ENCODE measurements around the gene NDUFAF5. TPM values are rescaled to one million over a fixed set of nuclear protein-coding genes. Genes with fewer than 3 reads are reported as not detected.
"Not testable (repeated sequence)": the region's sequence is repeated elsewhere in the genome, so short reads cannot be mapped to it uniquely, and the experiment has no call there.

Gene NDUFAF5
- total and polyA plus RNA-seq, 2 donors = 18.8 to 19.3 TPM

DNA sequence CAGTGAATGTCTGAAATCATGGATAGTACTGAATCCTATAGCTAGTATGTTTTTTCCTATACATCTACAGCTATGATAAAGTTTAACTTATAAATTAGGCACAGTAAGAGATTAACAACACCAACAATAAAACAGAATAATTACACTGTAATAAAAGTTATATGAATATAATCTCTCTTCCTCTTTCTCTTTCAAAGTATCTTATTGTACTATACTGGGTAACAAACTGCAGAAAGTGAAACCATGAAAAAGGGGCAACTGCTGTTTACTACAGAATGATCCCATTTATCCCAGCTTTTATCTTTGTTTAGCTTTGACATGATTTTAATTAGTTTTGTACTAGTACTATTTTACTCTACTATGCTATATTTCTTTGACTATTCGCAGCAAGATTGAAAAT, 25.9 kb upstream of the NDUFAF5 start:
- Histone ChIP-seq H3K36me3 (ENCODE audit: insufficient read depth) (peaks cover 3% of the 10 kb centered on the region), H3K27ac (ENCODE audit: low read depth) (no peak overlapping the region)
- WGBS = 87% methylated on average over 1 of the region's 1 CpG

DNA sequence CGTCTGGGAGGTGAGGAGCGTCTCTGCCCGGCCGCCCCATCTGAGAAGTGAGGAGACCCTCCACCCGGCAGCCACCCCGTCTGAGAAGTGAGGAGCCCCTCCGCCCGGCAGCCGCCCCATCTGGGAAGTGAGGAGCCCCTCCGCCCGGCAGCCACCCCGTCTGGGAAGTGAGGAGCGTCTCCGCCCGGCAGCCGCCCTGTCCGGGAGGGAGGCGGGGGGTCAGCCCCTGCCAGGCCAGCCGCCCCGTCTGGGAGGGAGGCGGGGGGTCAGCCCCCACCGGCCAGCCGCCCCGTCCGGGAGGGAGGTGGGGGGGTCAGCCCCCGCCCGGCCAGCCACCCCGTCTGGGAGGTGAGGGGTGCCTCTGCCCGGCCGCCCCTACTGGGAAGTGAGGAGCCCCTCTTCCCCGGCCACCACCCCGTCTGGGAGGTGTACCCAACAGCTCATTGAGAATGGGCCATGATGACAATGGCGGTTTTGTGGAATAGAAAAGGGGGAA, 24.3 kb upstream of the NDUFAF5 start:
- DNase-seq (ENCODE audit: extremely low spot score); H3K36me3 ChIP-seq (ENCODE audit: insufficient read depth); H3K4me1 ChIP-seq (ENCODE audit: insufficient read depth); H3K27ac ChIP-seq (ENCODE audit: low read depth); H3K4me3 ChIP-seq (ENCODE audit: low read depth, low read length): not testable (repeated sequence)
- WGBS = 95% methylated on average over 33 of the region's 33 CpGs

More for the DNA sequence above, 25.9 kb upstream of the NDUFAF5 start:
- H3K4me1 ChIP-seq (ENCODE audit: insufficient read depth) = no peaks in the 10 kb centered on the region
- H3K4me3 ChIP-seq (ENCODE audit: low read depth, low read length) = no peak overlapping the region
- no peak for DNase-seq (ENCODE audit: extremely low spot score)

DNA sequence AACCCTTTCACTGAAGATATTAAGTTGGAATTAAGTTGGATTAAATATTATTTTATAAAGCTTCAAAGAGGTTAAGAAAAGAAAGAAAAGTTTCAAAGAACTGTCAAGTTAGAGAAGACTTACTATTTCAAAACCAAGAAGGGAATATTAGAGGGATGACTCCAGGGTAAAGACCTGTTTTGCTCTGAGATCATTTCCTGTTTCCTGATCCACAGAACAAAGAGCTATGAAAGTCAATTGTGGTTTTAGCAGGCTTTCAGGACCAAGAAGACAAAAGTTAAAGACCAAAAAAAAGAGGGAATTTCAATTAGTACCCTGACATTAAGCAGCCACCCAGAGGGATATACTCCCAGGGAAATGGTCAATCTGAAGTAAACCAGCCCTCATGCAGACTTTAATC, 19.5 kb upstream of the NDUFAF5 start:
- no peak for DNase-seq (ENCODE audit: extremely low spot score)
- Histone ChIP-seq H3K4me1 (ENCODE audit: insufficient read depth) (no peaks in the 10 kb centered on the region), H3K4me3 (ENCODE audit: low read depth, low read length) (no peak overlapping the region), H3K27ac (ENCODE audit: low read depth) (no peak overlapping the region), H3K36me3 (ENCODE audit: insufficient read depth) (peaks cover 9% of the 10 kb centered on the region)

DNA sequence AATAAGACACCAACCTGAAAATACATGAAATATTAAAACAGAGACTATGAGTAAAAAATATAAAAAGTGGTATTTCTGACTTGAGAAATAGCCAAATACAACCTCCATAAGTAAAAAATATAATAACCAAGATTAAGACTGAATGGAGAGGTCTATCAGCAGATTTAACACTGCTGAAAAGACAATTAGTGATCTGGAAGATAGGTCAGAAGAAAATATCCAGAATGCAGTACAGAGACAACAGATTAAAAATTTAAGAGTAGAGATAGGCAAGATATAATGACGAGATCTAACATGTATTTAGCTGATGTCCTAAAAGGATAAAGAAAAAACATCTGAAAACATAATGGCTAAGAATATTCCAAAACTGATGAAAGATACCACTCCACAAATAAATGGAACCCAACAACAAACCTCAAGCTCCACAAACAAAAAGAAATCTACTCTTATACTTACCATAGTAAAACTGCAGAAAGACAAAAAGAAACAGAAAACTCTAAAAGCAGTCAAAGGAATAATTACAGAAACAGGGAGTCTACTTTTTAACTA, 18.9 kb upstream of the NDUFAF5 start:
- 100% methylated on average over 1 of the region's 1 CpG for WGBS
- no peak overlapping the region for H3K4me3 ChIP-seq (ENCODE audit: low read depth, low read length)
- no peak for DNase-seq (ENCODE audit: extremely low spot score)
- no peak overlapping the region for H3K27ac ChIP-seq (ENCODE audit: low read depth)
- peaks cover 9% of the 10 kb centered on the region for H3K36me3 ChIP-seq (ENCODE audit: insufficient read depth)
- no peaks in the 10 kb centered on the region for H3K4me1 ChIP-seq (ENCODE audit: insufficient read depth)

DNA sequence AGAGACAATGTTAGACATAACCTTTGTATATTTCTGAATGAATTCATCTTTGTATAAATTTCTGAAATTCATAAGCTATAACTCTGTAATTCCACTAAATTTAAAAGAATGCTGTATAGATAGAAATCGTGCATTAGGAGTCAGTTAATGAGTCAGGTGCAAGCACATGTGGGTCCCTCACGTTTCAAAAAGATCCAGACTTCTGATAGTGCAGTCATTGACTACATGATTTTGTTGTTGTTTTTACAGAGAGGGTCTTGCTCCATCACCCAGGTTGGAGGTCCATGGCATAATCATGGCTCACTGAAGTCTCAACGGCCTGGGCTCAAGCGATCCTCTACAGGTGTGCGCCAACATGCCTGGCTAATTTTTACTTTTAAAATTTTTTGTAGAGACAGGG, 14.7 kb upstream of the NDUFAF5 start:
- 87% methylated on average over 5 of the region's 5 CpGs for whole genome bisulfite sequencing
- Histone ChIP-seq H3K27ac (ENCODE audit: low read depth) (no peak overlapping the region), H3K4me3 (ENCODE audit: low read depth, low read length) (no peak overlapping the region), H3K4me1 (ENCODE audit: insufficient read depth) (no peaks in the 10 kb centered on the region), H3K36me3 (ENCODE audit: insufficient read depth) (peaks cover 9% of the 10 kb centered on the region)
- DNase-seq (ENCODE audit: extremely low spot score) = no peak

DNA sequence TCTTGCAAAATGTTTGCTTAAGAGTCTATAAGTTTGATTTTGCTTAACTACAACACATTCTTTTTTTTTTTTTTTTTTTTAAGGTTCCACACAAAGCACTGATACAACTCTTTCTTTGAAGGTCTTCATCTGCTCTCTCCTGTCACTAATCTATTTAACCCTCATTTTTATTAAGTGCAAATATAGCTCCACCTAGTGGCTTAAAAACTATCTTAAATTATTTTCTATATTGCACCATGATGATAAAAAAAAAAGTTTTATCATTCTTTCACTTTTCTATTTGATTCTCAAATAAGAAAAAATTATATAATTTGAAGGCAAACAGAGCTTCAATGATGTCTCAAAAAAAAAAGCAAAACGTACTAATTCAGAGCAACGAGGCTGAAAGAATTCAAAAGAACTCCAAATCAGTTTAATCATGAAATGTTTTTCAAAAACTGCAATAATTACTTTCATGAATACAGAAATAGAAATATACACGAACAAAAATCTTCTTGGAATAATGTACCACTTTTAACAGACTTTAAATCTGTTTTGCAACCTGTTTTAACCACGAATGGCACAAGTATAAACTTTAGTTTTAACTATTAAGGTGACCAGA, 12.9 kb upstream of the NDUFAF5 start:
- Histone ChIP-seq H3K36me3 (ENCODE audit: insufficient read depth) (peaks cover 8% of the 10 kb centered on the region), H3K4me3 (ENCODE audit: low read depth, low read length) (no peak overlapping the region), H3K4me1 (ENCODE audit: insufficient read depth) (no peaks in the 10 kb centered on the region), H3K27ac (ENCODE audit: low read depth) (no peak overlapping the region)
- no peak for DNase-seq (ENCODE audit: extremely low spot score)
- WGBS = 61% methylated on average over 4 of the region's 4 CpGs

DNA sequence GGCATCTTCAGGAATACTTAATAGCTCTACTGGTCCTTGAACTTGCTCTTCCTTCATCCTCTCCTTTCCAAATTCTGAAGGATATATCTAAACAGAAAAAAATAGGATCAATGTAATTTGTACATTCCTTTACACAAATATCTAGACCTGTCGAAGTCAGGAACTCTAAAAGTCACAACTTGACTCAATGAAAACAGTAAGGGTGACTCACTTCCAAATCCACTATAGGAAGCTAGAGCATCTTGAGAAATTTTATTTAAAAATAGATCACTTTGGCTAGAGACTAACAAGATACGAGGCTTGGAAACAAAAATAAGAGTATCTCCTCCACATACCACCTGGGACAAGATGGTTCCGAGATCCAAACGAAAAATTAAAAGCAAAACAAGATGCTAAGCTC, 12.3 kb upstream of the NDUFAF5 start:
- no peaks in the 10 kb centered on the region for H3K4me1 ChIP-seq (ENCODE audit: insufficient read depth)
- H3K27ac ChIP-seq (ENCODE audit: low read depth) = no peak overlapping the region
- WGBS = 86% methylated on average over 4 of the region's 4 CpGs
- H3K36me3 ChIP-seq (ENCODE audit: insufficient read depth) = peaks cover 8% of the 10 kb centered on the region
- DNase-seq (ENCODE audit: extremely low spot score) = no peak
- H3K4me3 ChIP-seq (ENCODE audit: low read depth, low read length) = no peak overlapping the region

DNA sequence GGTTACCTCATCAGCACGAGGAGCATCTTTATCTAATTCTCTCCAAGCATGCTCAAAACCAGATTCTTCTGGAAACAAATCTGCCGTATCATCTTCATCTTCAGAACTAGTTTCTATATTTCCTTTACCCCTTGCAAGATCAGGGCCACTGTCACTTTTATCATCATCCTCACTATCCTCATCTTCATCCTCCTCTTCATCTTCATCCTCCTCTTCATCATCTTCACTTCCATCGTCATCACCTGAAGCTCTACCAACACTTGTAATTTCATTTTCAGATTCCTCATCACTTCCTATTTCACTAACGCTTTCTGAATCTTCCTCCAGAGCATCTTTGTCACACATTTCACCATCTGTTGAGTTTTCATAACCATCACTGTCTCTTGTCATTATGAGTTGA, 9.0 kb upstream of the NDUFAF5 start:
- Histone ChIP-seq H3K4me1 (ENCODE audit: insufficient read depth) (no peaks in the 10 kb centered on the region), H3K4me3 (ENCODE audit: low read depth, low read length) (no peak overlapping the region), H3K27ac (ENCODE audit: low read depth) (no peak overlapping the region), H3K36me3 (ENCODE audit: insufficient read depth) (peaks cover 6% of the 10 kb centered on the region)
- no peak for DNase-seq (ENCODE audit: extremely low spot score)
- WGBS = 80% methylated on average over 4 of the region's 4 CpGs

DNA sequence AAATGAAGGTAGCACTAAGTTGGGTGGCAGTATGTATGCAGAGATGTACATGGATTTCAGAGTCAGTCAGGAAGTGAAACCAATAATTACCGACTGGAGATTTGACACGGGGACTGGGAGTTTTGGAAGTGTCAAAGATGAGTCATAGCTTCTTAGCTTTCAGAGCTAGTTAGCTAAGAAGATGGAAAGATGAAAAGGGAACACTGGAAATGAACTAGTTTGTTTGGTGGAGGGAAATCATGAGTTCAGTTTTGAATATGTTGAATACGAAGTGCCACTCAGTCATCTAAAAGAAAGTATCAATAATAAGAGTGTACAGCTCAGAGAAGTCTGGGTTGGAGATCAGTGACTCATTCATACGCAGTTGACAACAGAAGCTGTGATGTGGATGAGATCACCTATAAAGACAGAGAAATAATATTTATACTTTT, 7.6 kb upstream of the NDUFAF5 start:
- no peak for DNase-seq (ENCODE audit: extremely low spot score)
- WGBS = 76% methylated on average over 4 of the region's 4 CpGs
- H3K36me3 ChIP-seq (ENCODE audit: insufficient read depth) = peaks cover 6% of the 10 kb centered on the region

DNA sequence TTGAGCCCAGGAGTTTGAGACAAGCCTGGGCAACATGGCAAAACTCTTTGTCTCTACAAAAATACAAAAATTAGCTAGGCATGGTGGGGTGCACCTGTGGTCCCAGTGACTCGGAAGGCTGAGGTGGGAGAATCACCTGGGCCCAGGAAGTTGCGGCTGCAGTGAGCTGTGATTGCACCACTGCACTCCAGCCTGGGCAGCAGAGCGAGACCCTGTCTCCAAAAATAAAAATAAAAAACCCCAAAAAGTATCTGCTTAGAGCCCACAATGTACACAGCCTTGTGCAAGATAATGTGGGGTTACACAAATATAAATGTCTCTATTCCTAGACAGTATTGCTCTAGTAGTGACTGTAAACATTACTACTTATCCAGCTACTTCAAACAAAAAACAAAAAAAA, 6.0 kb upstream of the NDUFAF5 start:
- DNase-seq (ENCODE audit: extremely low spot score) = no peak
- no peaks in the 10 kb centered on the region for H3K4me1 ChIP-seq (ENCODE audit: insufficient read depth)
- WGBS = 98% methylated on average over 3 of the region's 3 CpGs
- peaks cover 6% of the 10 kb centered on the region for H3K36me3 ChIP-seq (ENCODE audit: insufficient read depth)
- H3K27ac ChIP-seq (ENCODE audit: low read depth) = no peak overlapping the region
- no peak overlapping the region for H3K4me3 ChIP-seq (ENCODE audit: low read depth, low read length)

More for the DNA sequence above, 7.6 kb upstream of the NDUFAF5 start:
- H3K4me1 ChIP-seq (ENCODE audit: insufficient read depth) = no peaks in the 10 kb centered on the region
- no peak overlapping the region for H3K4me3 ChIP-seq (ENCODE audit: low read depth, low read length)
- no peak overlapping the region for H3K27ac ChIP-seq (ENCODE audit: low read depth)

DNA sequence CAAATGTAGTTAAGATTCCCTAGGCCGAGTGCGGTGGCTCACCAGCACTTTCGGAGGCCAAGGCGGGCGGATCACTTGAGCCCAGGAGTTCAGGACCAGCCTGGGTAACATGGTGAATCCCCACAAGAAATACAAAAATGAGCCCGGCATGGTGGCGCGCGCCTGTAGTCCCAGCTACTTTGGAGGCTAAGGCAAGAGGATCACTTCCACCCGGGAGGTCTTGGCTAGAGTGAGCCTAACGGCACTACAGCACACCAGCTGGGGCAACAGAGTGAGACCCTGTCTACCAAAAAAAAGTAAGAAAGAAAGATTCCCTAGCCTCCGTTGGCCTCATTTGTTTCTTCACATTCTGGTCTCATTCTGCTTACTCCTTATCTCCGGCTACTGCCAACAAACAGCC, 1.3 kb upstream of the NDUFAF5 start:
- no peak overlapping the region for H3K27ac ChIP-seq (ENCODE audit: low read depth)
- no peaks in the 10 kb centered on the region for H3K4me1 ChIP-seq (ENCODE audit: insufficient read depth)
- DNase-seq (ENCODE audit: extremely low spot score) = no peak
- 90% methylated on average over 13 of the region's 13 CpGs for WGBS
- H3K4me3 ChIP-seq (ENCODE audit: low read depth, low read length) = no peak overlapping the region
- peaks cover 3% of the 10 kb centered on the region for H3K36me3 ChIP-seq (ENCODE audit: insufficient read depth)

DNA sequence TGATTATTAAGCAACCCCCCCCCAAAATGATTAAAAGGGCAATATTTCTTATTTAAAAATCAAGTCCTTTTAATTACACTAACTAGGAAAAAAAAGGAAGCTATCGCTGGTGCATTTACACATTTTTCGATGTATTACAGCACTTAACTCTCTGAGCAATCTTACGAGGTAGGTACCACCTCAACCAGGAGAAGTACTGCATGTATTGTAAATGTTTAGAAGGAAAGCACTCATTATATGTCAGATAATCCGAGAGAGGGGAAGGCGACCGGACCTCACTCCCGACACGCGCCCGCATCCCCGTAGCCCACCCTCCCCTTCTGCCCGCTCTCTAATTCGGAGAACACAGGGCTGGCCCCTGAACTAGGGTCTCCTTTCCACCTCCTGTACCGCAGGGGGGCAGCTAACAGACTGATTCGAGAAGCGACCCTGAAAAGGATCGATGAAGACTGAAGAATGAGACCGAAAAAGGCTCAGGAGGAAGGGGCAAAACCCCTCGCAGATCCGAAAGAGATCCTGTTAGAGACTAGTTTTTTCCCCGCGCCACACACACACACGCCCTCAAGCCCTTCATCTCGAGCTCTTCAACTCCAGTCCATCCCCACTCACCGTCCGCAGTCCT, 446 bp upstream of the NDUFAF5 start:
- Histone ChIP-seq H3K27ac (ENCODE audit: low read depth) (no peak overlapping the region), H3K4me3 (ENCODE audit: low read depth, low read length) (peak overlapping the region; percentile 91), H3K4me1 (ENCODE audit: insufficient read depth) (no peaks in the 10 kb centered on the region), H3K36me3 (ENCODE audit: insufficient read depth) (peaks cover 3% of the 10 kb centered on the region)
- DNase-seq (ENCODE audit: extremely low spot score) = no peak
- under 1% methylated on average over 26 of the region's 26 CpGs for WGBS

DNA sequence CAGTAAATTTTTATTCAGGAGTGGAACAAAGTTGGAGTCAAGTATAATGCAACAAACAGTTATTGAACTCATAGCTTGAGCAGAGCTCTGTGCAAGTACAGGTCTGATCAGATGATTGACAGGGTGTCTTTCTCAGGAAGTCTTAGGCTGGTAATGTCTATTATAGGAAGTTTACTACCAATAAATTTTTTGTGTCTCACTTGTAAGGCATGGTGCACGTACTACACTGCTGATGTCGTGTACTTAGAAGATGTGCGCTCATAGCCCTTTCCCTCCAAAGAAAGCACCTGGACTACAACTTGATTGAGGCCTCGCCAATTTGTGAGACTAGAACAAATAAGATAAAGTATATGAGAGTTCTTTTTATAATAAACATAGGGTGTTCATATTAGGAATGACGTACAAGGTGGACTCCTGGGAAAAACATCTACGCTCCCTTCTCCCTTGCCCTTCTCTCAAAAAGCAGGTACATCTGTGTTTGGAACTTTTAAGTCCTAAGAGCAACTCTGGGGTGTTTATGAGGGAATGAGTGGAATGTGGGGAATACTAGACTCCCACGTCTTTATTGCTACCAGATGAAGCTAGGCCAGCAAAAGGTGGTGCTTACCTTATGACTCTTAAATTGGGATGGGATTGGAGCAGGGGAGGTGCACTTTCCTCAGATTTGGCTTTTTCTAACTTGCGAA, 1.5 kb downstream of the NDUFAF5 start:
- H3K27ac ChIP-seq (ENCODE audit: low read depth) = no peak overlapping the region
- no peaks in the 10 kb centered on the region for H3K4me1 ChIP-seq (ENCODE audit: insufficient read depth)
- no peak for DNase-seq (ENCODE audit: extremely low spot score)
- 70% methylated on average over 8 of the region's 8 CpGs for WGBS
- H3K36me3 ChIP-seq (ENCODE audit: insufficient read depth) = no peaks in the 10 kb centered on the region
- H3K4me3 ChIP-seq (ENCODE audit: low read depth, low read length) = peak overlapping the region; percentile 20

Data from urinary bladder (tissue), 4 donors.